ENCODE data around the gene NCK2. TPM values are rescaled to one million over a fixed set of nuclear protein-coding genes. Genes with fewer than 3 reads are reported as not detected.

Gene NCK2
- total RNA-seq, 3 donors from 2014 or later = 52.2 to 66.4 (median 57.6) TPM

GRCh38 chr2:105870062-105870461 lies 125.3 kb downstream of the NCK2 start:
- intact Hi-C loops (cut with DNase I, micrococcal nuclease) = no loop called here
- DNase-seq (no peak), ATAC-seq (no peak)
- H3K4me3 ChIP-seq = no peak overlapping the region
- H3K4me1 ChIP-seq (ENCODE audit: low read depth) = peaks cover 5% of the 10 kb centered on the region
- no peaks in the 10 kb centered on the region for H3K9me3 ChIP-seq
- no peaks in the 10 kb centered on the region for H3K36me3 ChIP-seq (ENCODE audit: low read depth)
- no peak for TF ChIP-seq CTCF (IDR thresholded peaks at IDR 0.05)

- Histone ChIP-seq H3K36me3 (ENCODE audit: low read depth) (no peaks in the 10 kb centered on the region), H3K9me3 (no peaks in the 10 kb centered on the region), H3K4me1 (ENCODE audit: low read depth) (peaks cover 5% of the 10 kb centered on the region), H3K4me3 (no peak overlapping the region)
- ATAC-seq (no peak), DNase-seq (no peak)
- TF ChIP-seq CTCF (IDR thresholded peaks at IDR 0.05) = no peak
- intact Hi-C loops (cut with DNase I, micrococcal nuclease) = no loop called here
Measured at GRCh38 chr2:105870858-105871257, 126.1 kb downstream of the NCK2 start.

- intact Hi-C loops (cut with DNase I, micrococcal nuclease) = no loop called here
- Histone ChIP-seq H3K4me3 (no peak overlapping the region), H3K36me3 (ENCODE audit: low read depth) (no peaks in the 10 kb centered on the region), H3K9me3 (no peaks in the 10 kb centered on the region), H3K4me1 (ENCODE audit: low read depth) (peaks cover 7% of the 10 kb centered on the region)
- DNase-seq (no peak), ATAC-seq (peak; percentile 18)
- no peak for TF ChIP-seq CTCF (IDR thresholded peaks at IDR 0.05)
Measured at GRCh38 chr2:105872142-105872728, 127.5 kb downstream of the NCK2 start.

- H3K4me1 ChIP-seq (ENCODE audit: low read depth) = peaks cover 11% of the 10 kb centered on the region
- H3K4me3 ChIP-seq = no peak overlapping the region
- H3K9me3 ChIP-seq = no peaks in the 10 kb centered on the region
- no peaks in the 10 kb centered on the region for H3K36me3 ChIP-seq (ENCODE audit: low read depth)
- TF ChIP-seq CTCF (IDR thresholded peaks at IDR 0.05) = no peak
- DNase-seq (no peak), ATAC-seq (no peak)
- intact Hi-C loops (cut with DNase I, micrococcal nuclease) = no loop called here
Measured at GRCh38 chr2:105872830-105873229, 128.1 kb downstream of the NCK2 start.

- H3K36me3 ChIP-seq (ENCODE audit: low read depth) = no peaks in the 10 kb centered on the region
- H3K4me1 ChIP-seq (ENCODE audit: low read depth) = peaks cover 10% of the 10 kb centered on the region
- H3K4me3 ChIP-seq = no peak overlapping the region
- DNase-seq (no peak), ATAC-seq (no peak)
- no peaks in the 10 kb centered on the region for H3K9me3 ChIP-seq
- intact Hi-C loops (cut with DNase I, micrococcal nuclease) = no loop called here
- TF ChIP-seq CTCF (IDR thresholded peaks at IDR 0.05) = no peak
Measured at GRCh38 chr2:105873281-105873680, 128.6 kb downstream of the NCK2 start.

- Histone ChIP-seq H3K9me3 (no peaks in the 10 kb centered on the region), H3K4me3 (no peak overlapping the region), H3K4me1 (ENCODE audit: low read depth) (peaks cover 10% of the 10 kb centered on the region), H3K36me3 (ENCODE audit: low read depth) (no peaks in the 10 kb centered on the region)
- TF ChIP-seq CTCF (IDR thresholded peaks at IDR 0.05) = no peak
- DNase-seq (no peak), ATAC-seq (peak; percentile 35)
- intact Hi-C loops (cut with DNase I, micrococcal nuclease) = no loop called here
Measured at GRCh38 chr2:105873721-105874120, 129.0 kb downstream of the NCK2 start.
